ENCODE measurements around the gene PAK4.

The PAK4 gene

DNA sequence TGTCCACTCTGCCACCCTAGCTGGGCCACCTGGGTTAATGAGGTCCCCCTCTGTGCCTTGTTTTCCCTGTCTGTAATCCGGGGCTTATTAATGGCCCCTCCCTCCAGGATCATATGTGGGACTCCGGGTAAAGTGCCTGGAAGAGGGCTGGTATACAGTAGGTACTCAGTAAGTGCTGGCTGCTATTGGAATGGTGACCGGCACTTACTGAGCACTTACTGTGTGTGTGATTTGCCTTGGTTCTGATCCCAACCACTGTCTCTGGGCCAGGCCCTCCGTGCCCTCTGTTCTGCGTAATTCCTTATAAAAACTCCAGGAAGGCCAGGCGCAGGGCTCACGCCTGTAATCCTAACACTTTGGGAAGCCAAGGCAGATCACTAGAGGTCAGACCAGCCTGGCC is 40.3 kb downstream of the PAK4 start:
- Histone ChIP-seq H3K27me3 (ENCODE audit: insufficient read depth, low read depth) (no peaks in the 10 kb centered on the region), H3K9ac (no peak overlapping the region), H3K4me3 (IDR thresholded peaks at IDR 0.05; ENCODE audit: insufficient read depth, low read depth, low read length) (no peak overlapping the region), H3K27ac (no peak overlapping the region), H2AFZ (ENCODE audit: low read depth) (no peak overlapping the region), H3K36me3 (ENCODE audit: insufficient read depth) (no peaks in the 10 kb centered on the region), H3K4me1 (ENCODE audit: low read depth, poor library complexity, severe bottlenecking) (no peaks in the 10 kb centered on the region), H4K20me1 (ENCODE audit: insufficient read depth) (no peaks in the 10 kb centered on the region), H3K79me2 (ENCODE audit: insufficient read depth, low read depth) (no peaks in the 10 kb centered on the region), H3K4me2 (no peak overlapping the region)
- TF ChIP-seq, protein P1, sequence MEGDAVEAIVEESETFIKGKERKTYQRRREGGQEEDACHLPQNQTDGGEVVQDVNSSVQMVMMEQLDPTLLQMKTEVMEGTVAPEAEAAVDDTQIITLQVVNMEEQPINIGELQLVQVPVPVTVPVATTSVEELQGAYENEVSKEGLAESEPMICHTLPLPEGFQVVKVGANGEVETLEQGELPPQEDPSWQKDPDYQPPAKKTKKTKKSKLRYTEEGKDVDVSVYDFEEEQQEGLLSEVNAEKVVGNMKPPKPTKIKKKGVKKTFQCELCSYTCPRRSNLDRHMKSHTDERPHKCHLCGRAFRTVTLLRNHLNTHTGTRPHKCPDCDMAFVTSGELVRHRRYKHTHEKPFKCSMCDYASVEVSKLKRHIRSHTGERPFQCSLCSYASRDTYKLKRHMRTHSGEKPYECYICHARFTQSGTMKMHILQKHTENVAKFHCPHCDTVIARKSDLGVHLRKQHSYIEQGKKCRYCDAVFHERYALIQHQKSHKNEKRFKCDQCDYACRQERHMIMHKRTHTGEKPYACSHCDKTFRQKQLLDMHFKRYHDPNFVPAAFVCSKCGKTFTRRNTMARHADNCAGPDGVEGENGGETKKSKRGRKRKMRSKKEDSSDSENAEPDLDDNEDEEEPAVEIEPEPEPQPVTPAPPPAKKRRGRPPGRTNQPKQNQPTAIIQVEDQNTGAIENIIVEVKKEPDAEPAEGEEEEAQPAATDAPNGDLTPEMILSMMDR (conservative IDR thresholded peaks at IDR 0.05; ENCODE audit: low read depth, low read length) = no peak

DNA sequence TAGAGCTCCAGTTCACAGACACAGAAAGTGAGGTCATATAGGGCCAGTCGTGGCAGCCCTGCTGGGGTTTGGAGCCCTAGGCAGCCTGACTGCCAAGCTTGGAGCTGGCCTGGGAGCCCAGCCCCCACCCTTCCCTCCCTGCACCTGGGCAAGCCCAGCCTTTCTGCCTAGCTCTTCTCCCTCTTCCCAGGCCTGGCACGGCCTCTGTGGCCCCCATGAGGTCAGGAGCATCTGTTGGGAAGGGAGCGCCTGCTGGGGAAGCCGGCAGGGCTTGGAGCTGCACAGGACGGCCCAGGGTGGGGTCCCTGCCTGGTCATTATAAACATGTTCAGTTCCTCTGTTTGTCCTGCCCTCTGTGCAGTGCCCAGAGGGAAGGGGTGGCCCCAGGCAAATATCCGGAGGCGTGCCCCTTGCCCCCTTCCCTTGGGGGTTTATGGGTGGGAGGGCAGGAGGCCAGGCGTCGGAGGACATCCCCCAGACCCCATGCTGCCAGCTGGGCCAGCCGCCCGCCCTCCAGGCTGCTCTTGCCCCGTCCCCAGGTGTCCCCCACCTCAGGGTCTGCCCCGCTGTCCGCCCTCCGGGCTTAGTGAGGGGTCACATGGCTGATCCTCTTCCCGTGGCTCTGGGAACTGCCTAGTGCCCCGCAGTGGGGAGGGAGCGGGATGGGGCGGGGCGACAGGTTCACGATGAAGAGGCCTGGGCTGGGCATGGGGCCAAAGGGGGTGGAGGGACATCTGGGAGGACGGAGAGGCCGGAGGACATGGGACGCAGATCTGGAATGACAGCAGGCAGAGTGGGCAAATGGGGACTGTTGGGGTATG is 41.2 kb downstream of the PAK4 start:
- H3K4me3 ChIP-seq (IDR thresholded peaks at IDR 0.05; ENCODE audit: insufficient read depth, low read depth, low read length) = no peak overlapping the region
- no peak overlapping the region for H3K27ac ChIP-seq
- H3K9ac ChIP-seq = no peak overlapping the region

DNA sequence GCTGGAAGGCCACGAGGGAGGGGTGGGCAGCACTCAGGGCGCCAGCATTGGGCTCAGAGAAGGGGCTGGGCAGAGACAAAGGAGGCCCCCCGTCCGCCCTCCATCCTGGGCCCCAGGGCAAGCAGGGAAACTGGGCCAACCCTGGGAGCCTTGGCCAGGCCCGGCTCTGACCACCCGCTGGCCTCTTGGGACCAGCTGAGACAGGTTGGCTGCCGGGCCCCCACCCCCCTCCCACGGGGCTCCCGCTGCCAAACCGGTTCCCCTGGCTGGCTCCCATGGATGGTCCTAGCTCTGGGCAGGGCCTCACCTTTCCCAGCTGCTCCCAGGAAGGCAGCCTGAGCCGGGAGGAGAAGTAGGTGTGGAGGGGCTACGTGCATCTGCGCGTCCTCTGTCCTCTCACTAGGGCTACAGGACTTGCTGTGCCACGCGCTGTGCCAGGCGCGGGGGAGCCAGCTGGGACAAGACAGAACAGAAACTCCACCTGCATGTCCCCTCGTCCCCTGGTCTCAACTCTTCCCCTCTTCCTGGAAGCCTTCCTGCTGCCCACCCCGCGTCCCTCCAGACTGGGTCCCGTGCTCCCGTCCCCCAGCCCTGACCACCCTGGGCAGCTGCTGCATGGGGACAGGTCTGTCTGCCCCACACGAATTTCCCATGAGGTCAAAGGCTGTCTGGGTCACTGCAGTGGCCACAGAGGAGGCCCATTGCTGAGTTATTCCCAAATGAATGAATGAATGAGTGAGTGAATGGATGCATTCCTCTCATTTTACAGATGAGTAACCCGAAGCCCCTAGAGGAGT is 42.1 kb downstream of the PAK4 start:
- no peak overlapping the region for H3K4me3 ChIP-seq (IDR thresholded peaks at IDR 0.05; ENCODE audit: insufficient read depth, low read depth, low read length)
- no peak overlapping the region for H3K9ac ChIP-seq
- no peaks in the 10 kb centered on the region for H3K36me3 ChIP-seq (ENCODE audit: insufficient read depth)
- H3K4me2 ChIP-seq = no peak overlapping the region
- H3K79me2 ChIP-seq (ENCODE audit: insufficient read depth, low read depth) = no peaks in the 10 kb centered on the region
- H2AFZ ChIP-seq (ENCODE audit: low read depth) = no peak overlapping the region
- no peaks in the 10 kb centered on the region for H3K27me3 ChIP-seq (ENCODE audit: insufficient read depth, low read depth)
- TF ChIP-seq, protein P1 (conservative IDR thresholded peaks at IDR 0.05; ENCODE audit: low read depth, low read length) = no peak
- H3K27ac ChIP-seq = no peak overlapping the region
- H3K4me1 ChIP-seq (ENCODE audit: low read depth, poor library complexity, severe bottlenecking) = no peaks in the 10 kb centered on the region
- H4K20me1 ChIP-seq (ENCODE audit: insufficient read depth) = no peaks in the 10 kb centered on the region

More for the DNA sequence above, 41.2 kb downstream of the PAK4 start:
- Histone ChIP-seq H4K20me1 (ENCODE audit: insufficient read depth) (no peaks in the 10 kb centered on the region), H3K4me1 (ENCODE audit: low read depth, poor library complexity, severe bottlenecking) (no peaks in the 10 kb centered on the region), H3K36me3 (ENCODE audit: insufficient read depth) (no peaks in the 10 kb centered on the region), H3K79me2 (ENCODE audit: insufficient read depth, low read depth) (no peaks in the 10 kb centered on the region), H2AFZ (ENCODE audit: low read depth) (no peak overlapping the region), H3K27me3 (ENCODE audit: insufficient read depth, low read depth) (no peaks in the 10 kb centered on the region), H3K4me2 (no peak overlapping the region)
- TF ChIP-seq, protein P1 (conservative IDR thresholded peaks at IDR 0.05; ENCODE audit: low read depth, low read length) = no peak

DNA sequence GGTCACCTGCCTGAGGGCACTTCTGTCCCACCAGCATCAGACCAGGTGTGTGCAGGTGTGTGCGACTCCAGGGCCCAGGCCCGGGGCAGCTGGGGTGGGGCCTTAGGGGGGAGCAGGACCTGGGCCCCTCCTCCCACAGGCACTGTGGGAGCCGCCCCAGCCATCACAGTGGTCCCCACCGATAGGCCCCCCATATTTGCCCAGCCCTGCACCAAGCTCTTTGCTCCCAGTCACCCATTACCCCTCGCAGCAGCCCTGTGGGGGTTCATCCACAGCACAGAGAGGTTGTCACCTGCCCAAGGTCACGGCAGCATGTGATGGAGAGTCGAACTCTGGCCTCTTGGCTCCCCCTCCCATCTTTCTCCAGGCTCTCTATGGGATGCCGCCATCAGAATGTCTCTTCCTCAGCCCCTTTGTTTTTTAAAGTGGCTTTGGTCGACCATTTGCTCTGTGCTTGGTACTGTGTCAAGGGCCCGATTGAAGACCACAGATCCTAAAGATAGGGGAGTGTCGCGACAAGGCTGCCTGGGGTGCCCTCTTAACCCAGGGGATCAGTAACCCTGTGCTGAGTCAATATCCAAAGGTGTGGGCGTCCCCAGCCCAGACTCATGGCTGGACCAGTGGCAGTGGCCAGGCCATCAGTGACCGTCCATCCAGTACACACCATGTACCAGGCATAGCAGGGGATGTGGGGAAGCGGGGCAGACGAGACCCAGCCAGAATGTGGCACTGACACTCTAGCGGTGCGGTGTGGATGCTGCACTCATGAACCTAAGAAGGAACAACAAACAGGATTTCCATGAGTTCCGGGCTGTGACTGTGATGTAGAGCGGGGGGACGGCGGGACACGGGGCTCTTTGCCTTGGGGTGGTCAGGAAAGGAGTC is 42.9 kb downstream of the PAK4 start:
- TF ChIP-seq, protein P1 (conservative IDR thresholded peaks at IDR 0.05; ENCODE audit: low read depth, low read length) = no peak
- no peaks in the 10 kb centered on the region for H3K36me3 ChIP-seq (ENCODE audit: insufficient read depth)
- no peak overlapping the region for H3K4me3 ChIP-seq (IDR thresholded peaks at IDR 0.05; ENCODE audit: insufficient read depth, low read depth, low read length)
- no peaks in the 10 kb centered on the region for H3K4me1 ChIP-seq (ENCODE audit: low read depth, poor library complexity, severe bottlenecking)
- no peak overlapping the region for H3K9ac ChIP-seq
- H3K79me2 ChIP-seq (ENCODE audit: insufficient read depth, low read depth) = no peaks in the 10 kb centered on the region
- no peaks in the 10 kb centered on the region for H3K27me3 ChIP-seq (ENCODE audit: insufficient read depth, low read depth)
- no peak overlapping the region for H3K4me2 ChIP-seq
- no peak overlapping the region for H2AFZ ChIP-seq (ENCODE audit: low read depth)
- no peaks in the 10 kb centered on the region for H4K20me1 ChIP-seq (ENCODE audit: insufficient read depth)
- no peak overlapping the region for H3K27ac ChIP-seq

All from KMS-11 (cell line).